ENCODE measurements around the gene SORBS1.

The SORBS1 gene

GRCh38 chr10:95464280-95464679 is 96.9 kb downstream of the SORBS1 start:
- no peak for DNase-seq (ENCODE audit: low spot score)
- FAIRE-seq, result no peak

- FAIRE-seq (no peak), DNase-seq (ENCODE audit: low spot score) (no peak)
Measured at GRCh38 chr10:95462740-95463667, 98.2 kb downstream of the SORBS1 start.

- FAIRE-seq, result no peak
- no peak for DNase-seq (ENCODE audit: low spot score)
Measured at GRCh38 chr10:95461611-95462010, 99.6 kb downstream of the SORBS1 start.

DNA sequence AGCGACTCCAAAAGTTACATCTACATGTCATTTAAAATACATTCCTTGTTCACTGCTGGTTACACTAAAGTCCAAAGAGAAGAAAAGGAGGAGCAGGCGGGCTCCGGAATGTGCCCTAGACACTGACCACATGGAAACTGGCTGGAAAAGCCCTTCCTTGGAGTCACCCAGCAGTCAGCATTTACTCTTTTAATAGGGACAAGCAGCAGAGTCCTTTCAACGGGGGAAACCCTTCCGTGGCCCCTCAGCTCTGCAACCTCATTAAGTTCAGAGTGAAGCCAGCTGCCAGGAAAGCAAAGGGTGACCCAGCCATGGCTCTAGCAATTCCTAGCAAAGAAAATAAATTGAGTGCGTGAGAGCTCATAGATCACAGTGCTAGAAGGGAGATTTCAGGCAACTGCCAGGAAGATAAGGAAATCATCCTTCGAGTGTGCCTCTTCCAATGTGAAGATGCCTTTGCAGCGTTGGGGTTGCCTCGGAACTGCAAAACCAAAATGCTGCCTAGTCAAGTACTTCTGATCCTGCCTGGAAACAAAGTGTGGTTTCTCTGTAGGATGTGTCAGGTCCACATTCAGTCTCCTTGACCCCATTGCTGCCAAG is 101.6 kb downstream of the SORBS1 start:
- no peak for FAIRE-seq
- no peak for DNase-seq (ENCODE audit: low spot score)

DNA sequence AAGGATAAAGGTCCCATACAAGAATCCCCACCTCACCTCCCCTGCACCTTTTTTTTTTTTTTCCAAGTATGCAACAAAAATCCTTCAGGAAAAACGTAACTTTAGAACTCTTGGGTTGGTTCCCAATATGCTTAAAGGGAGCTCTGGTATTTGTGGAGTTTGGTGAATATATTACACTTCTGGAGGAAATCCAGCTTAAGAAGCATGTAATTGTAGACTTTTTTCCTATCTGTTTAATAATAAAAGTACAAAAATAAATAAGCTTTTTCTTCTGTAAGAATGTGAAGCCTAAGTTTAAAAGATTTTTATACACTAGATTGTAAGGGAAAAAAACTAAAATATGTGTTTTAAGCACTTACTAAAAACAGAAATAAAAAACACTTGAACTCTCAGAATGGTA is 102.3 kb downstream of the SORBS1 start:
- FAIRE-seq, result no peak
- no peak for DNase-seq (ENCODE audit: low spot score)

GRCh38 chr10:95458014-95458413 is 103.2 kb downstream of the SORBS1 start:
- DNase-seq (ENCODE audit: low spot score) (no peak), FAIRE-seq (no peak)

GRCh38 chr10:95457319-95457886 is 103.8 kb downstream of the SORBS1 start:
- no peak for FAIRE-seq
- DNase-seq (ENCODE audit: low spot score), result no peak

GRCh38 chr10:95456516-95456915 is 104.7 kb downstream of the SORBS1 start:
- DNase-seq (ENCODE audit: low spot score) (no peak), FAIRE-seq (no peak)

DNA sequence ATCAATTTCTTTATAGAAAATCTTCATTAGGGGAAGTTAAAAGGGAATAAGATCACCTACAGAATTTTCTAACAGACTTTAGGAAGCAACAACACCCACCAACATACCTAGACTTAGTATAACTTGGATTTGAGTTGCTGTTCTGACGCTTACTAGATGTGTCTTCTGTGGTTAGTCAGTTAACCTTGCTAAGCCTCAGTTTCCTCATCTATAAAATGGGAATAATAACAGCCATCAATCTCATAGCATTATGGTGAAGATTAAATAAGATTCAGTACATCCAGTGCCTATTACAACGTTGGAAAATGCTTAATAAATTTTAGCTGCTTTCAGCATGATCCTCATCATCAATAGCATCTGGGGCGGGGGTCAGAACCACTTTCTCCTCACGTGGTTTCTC is 106.2 kb downstream of the SORBS1 start:
- FAIRE-seq (no peak), DNase-seq (ENCODE audit: low spot score) (no peak)

DNA sequence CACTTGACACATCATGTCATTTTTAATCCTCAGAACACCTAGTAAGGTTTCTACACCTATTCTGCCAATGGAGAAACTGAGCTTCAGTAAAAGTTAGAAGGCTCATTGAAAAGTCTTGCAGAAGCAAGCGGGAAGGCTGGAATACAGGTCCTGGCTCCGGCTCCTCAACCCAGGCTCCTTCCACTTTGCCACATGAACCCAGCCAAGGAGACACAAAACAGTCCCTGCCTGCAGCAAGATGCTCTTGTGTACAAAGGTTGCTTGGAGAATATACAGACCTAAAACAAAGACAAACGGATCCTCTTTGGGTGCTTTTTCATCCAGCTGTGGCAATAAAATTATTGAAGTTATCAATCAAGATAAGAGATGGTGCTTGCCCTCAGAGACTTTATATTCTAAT is 106.8 kb downstream of the SORBS1 start:
- DNase-seq (ENCODE audit: low spot score) (no peak), FAIRE-seq (no peak)

GRCh38 chr10:95451568-95452524 is 109.3 kb downstream of the SORBS1 start:
- FAIRE-seq (no peak), DNase-seq (ENCODE audit: low spot score) (no peak)

GRCh38 chr10:95451150-95451549 is 110.0 kb downstream of the SORBS1 start:
- FAIRE-seq, result no peak
- no peak for DNase-seq (ENCODE audit: low spot score)

- no peak for FAIRE-seq
- no peak for DNase-seq (ENCODE audit: low spot score)
Measured at GRCh38 chr10:95450188-95450587, 111.0 kb downstream of the SORBS1 start.

DNA sequence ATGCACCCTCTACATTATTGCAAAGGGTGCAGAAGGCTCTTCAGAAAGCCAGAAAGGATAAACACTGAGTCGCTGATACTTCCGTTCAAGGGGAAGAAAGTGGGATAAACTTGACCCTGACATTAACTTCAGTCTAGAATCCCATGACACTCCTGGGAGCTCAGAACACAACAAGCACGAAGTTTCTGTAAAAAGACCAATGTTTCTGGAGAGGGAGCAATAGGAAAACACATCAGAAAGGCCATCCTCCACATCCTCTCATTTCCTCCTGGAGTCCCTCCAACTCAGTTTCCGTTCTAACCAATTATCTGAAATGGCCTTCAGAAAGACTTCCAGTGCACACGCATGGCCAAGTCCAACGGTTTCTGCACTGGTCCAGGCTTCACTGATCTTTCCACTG is 113.5 kb downstream of the SORBS1 start:
- FAIRE-seq, result no peak
- no peak for DNase-seq (ENCODE audit: low spot score)

- peak; percentile 81 for DNase-seq (ENCODE audit: low spot score)
- peak; percentile 83 for FAIRE-seq
Measured at GRCh38 chr10:95445837-95446486, 115.2 kb downstream of the SORBS1 start.

DNA sequence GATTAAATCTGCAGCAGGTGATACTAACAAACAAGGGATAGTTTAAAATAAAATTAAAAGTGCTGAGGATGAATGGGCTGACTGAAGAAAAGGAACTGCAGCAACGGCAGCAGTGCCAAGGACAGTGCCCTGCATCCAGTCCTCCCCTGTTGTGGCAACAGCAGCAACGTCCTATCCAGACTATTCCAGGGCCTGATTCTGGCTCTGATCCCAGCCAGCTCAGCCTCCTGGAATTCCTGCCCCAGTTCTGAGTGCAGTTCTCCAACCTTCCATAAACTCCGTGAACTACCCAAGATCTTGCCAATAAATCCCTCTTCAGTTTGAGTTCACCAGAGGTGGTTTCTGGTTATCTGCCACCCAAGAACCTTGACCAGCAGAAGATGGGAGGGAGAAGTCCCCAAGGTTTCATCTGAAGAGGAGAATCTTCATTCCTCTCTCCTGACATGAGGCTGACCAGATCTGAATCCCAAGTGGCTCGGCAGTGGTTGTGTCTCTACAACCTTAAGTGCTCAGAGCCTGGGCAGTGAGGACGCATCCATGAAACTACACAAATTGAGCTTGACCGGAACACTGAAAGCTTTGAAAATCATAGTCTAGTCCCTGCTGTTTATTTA is 115.8 kb downstream of the SORBS1 start:
- peak; percentile 89 for DNase-seq (ENCODE audit: low spot score)
- FAIRE-seq, result peak; percentile 93

DNA sequence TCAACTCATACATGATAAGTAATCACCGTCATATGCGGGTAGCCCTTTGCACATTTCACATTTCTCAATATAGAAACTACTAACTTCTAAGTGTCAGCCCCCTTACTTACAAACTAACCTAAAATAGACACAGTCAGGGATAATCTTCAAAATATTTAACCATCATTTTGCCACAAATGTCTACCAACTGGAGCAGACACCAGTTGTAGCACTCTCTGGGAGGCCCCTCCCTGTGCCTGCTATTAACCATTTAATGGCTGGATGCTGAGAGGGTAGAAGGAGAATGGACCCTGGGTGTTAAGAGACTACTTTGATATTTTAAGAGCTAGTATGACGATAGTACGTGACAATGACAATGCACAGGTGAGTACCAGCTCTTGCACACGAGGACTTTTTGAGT is 116.4 kb downstream of the SORBS1 start:
- FAIRE-seq, result no peak
- DNase-seq (ENCODE audit: low spot score), result no peak

DNA sequence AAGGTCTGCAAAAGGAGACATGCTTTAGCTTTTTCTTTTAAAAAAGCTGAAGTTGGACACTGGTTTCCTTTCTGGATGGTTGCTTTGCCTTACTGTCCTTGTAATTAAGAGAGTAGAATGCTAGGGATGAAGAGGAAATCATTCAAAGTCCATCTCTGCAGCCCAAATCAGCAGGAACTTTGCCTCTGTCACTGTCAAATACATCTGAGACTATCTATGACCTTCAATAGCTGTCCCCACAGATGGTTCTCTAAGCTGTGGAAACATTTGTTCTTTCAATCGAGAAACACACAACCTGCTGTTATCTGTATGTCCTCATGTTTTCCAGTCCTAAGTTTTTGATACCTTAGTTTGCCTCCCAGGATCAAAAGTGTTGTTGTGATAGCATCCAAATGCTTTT is 117.5 kb downstream of the SORBS1 start:
- no peak for DNase-seq (ENCODE audit: low spot score)
- no peak for FAIRE-seq

GRCh38 chr10:95442341-95442740 is 118.8 kb downstream of the SORBS1 start:
- no peak for DNase-seq (ENCODE audit: low spot score)
- no peak for FAIRE-seq

DNA sequence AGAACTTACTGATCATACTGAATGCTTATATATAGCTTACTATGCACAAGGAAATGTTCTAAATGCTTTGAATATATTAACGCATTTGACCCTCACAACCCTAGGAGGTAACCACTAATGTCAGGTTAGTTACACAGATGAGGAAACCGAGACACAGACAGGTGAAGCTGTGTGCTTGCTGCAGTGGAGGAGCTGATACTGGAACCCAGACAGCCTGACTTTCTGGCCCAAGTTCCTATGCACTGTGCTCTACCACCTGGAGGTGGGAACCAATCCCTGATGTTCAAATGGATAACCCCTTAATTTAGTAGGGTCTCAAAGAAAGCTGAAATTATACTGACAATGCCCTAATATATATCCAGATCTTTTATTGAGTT is 119.6 kb downstream of the SORBS1 start:
- FAIRE-seq, result no peak

More for the DNA sequence above, 119.6 kb downstream of the SORBS1 start:
- no peak for DNase-seq (ENCODE audit: low spot score)
